NCI-H2081 (cell line): ENCODE results near the gene APH1B.

ENCODE experiments used
- DNase-seq, 2 experiments: peaks; one replicate each; lab custom pipeline; 2025; lab: John Stamatoyannopoulos, UW

Gene APH1B

DNA sequence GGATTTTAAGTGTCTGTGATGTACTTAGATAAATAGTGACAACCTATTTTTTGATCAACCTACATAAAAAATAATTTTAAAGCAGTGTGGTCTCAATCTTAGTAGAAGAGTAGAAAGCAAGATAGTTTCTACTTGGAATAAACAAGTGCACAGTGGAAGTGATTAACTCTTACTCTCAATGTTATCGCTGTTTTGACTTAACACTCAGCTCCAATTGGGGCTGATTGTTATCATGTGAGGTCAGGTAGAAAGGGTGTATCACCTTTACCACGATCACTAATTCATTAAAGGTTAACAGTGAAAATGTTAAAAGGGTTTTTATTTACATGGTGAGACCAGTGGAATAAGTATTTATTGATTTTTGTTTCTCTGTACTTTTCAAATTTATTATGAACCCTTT, 22.4 kb upstream of the APH1B start:
- DNase-seq: no peak

DNA sequence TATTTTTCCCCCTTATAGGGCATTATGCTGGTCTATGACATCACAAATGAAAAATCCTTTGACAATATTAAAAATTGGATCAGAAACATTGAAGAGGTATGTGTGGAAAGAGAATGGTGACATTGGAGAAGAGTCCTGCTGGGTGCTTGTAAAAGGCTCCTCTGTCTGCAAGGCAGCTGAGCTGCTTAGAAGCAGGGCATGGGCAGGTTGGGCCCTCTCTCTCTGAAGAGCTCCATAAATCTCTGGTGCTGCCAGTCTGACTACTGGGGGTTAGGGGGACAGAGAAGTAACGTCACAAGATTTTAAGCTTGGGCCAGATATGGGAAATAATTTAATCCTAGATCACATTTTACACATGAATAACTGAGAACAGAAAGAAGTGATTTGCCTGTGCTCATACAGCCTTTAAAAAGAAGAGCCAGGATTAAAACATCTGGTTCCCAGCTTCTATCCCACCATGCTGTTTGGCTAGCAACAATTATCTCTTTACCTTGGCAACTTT, 21.9 kb upstream of the APH1B start:
- DNase-seq: no peak

DNA sequence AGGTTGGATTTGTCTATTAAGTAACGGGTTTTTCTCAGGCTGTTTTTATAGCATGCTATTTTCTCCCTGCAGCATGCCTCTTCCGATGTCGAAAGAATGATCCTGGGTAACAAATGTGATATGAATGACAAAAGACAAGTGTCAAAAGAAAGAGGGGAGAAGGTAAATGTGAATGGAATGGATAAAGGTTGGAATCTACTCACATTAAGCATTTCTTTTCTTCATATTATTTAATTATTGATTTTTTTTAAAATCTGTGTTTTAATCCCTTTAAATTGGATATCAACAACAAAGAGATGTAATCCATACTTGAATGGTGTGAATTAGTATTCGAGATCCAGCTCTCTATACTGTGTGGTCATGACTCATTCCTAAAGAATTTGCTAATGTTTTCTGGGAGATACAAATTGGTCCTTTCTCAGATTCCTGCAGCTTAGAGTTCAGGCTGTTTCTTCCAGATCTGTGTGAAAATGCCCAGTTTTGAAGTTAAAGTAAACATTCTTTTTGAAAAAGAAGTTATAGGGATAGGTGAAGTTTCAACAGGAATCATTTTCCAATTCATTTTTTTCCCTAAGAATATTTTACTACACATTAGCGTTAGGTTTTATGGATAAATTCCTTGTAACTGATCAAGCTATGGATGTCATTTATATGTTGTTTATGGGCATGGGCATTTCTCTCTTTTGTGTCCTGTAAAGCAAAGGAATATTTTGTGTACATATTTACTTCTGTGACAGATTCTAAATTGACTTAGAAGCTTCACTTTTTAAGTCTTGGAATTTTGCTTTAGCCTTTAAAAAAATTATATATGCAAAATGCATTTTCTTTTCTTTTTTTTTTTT, 20.8 kb upstream of the APH1B start:
- no peak for DNase-seq

DNA sequence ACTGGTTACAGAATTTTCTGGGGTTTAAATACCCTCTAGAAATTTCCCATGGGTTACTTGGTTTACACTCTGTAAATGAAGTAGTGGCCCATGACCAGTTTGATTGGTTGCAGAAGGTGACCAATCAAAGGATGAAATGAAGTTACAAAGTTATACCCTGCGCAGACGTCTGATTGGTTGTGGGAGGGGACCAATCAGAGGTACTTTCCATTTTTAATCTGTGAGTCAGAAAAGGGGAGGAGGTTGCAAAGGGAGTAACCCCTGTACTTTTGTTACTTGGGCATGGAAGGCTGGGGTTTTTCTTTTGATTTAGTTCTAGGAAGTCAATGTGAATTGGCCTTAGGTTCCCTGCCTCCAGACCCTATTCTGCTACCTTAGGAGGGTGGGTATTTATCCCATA, 18.7 kb upstream of the APH1B start:
- no peak for DNase-seq

DNA sequence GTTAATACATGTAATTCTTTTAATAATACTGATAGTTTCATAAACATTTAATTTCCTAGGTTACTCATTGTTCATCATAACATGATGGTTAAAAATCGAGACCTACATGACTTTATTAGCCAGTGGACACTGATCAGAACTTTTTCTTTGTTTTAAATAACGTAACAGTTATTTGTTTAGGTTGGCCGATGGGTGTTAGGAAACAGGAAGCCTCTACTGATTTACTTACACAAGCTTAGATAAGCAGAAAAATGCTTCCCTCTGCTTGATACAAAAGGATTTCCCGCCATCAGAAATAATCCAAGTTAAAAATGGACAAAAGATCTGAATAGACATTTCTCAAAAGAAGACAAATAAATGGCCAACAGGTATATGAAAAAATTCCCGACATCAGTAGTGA, 16.6 kb upstream of the APH1B start:
- DNase-seq: no peak

DNA sequence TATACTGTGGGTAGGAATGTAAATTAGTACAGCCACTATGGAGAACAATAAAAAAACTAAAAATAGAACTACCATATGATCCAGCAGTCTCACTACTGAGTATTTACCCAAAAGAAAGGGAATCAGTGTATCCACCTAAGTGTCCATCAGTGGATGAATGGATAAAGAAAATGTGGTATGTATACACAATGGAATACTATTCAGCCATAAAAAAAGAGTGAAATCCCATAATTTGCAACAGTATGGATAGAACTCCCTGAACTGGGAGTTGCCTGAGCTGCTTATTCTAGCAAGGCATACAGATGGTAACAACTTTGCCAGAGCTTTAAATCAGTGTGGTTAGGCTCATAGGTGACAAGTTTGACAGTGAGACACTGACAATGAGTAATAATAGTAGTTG, 16.1 kb upstream of the APH1B start:
- no peak for DNase-seq

DNA sequence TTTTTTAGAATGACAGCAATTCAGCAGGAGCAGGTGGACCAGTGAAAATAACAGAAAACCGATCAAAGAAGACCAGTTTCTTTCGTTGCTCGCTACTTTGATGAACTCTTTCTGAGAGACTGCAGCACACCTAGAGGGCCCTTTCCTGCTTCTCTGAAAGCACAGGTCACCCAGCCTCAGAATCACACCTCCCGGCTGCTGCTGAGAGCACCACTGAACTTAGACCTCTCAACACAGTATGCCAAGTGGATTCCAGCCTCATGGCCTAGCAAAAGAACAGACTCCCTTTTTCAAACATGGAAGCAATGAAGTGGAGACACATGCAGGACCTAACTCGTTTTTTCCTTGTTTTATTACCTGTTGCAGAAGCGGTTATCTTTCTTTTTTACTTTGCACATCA, 13.9 kb upstream of the APH1B start:
- no peak for DNase-seq

DNA sequence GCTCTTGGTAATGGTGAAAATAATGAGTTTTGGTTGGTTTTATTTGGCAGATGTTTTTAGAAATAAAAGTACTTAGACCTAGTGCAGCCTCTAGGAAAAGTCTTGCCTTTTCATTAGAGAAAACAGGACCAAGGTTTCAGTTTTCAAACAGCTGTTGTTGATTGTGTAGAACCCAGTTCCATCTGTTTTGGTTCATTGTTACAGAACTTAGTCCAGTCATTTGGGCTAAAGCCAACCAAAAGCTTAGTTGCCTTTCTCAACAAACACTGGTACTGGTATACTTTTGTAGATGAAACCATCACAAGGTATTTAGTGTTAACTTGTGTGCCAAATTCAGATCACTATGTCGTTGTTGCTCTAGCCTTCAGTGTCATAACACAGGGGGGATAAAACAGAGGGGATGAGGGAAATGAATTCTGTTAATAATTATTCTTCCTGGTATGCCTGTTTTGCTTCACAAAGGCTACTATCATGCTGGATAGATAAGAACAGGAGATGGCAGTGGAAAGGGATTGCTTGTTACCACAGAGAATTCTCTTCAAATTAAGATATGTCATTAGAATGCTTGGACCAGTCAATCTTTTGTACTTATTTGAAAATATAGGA, 12.6 kb upstream of the APH1B start:
- no peak for DNase-seq

- no peak for DNase-seq
These were observed 3.0 kb upstream of the APH1B start for GRCh38 chr15:63274427-63274826.

- no peak for DNase-seq
These were observed 915 bp upstream of the APH1B start for GRCh38 chr15:63276342-63277037.

- DNase-seq: peak in 1 of 2 experiments; percentile 38
These were observed 570 bp downstream of the APH1B start for GRCh38 chr15:63277893-63278456.

DNA sequence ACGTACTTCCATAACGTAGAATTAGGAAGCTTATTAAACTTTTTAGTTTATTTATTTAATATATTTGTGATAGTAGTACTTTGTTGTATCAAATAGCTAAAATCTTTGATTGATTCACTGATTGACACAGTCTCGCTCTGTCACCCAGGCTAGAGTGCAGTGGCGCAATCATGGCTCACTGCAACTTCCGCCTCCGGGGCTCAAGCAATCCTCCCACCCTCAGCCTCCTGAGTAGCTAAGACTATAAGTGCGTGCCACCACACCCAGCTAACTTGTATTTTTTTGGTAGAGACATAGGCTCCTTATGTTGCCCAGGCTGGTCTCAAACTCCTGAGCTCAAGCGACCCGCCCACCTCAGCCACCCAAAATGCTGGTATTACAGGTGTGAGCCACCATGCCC, 5.7 kb downstream of the APH1B start:
- DNase-seq: no peak

DNA sequence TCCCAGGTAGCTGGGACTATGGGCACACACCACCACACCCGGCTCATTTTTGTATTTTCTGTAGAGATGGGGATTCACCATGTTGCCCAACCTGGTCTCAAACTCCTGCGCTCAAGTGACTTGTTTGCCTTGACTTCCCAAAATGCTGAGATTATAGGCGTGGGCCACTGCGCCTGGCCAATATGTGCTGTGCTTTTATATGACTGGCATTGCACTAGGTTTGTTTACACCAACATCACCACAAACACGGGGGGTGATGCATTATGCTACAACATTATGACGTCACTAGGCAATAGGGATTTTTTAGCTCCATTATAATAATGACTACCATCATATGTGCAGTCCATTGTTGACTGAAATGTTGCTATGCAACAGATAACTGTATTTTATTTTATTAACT, 6.9 kb downstream of the APH1B start:
- DNase-seq: no peak

- DNase-seq: no peak
These were observed 9.7 kb downstream of the APH1B start for GRCh38 chr15:63287109-63287508.

- no peak for DNase-seq
These were observed 10.9 kb downstream of the APH1B start for GRCh38 chr15:63288342-63288741.

GRCh38 chr15:63288778-63289378, 11.5 kb downstream of the APH1B start:
- DNase-seq: peak; percentile 50 to 64

- no peak for DNase-seq
These were observed 14.1 kb downstream of the APH1B start for GRCh38 chr15:63291507-63291906.

DNA sequence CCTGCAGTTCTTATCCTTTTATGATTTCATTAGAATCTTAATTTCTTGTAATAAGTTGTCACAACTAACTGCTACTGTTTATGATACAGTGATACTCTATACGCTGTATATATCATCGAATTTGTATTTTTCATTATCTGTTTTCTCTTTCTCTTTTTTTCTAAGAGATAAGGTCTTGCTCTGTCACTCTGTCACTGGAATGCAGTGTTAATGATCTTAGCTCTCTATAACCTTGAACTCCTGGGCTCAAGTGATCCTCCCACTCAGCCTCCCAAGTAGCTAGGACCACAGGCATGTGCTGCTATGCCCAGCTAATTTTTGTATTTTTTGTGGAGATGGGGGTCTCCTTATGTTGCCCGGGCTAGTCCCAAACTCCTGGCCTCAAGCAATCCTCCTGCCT, 14.8 kb downstream of the APH1B start:
- no peak for DNase-seq

DNA sequence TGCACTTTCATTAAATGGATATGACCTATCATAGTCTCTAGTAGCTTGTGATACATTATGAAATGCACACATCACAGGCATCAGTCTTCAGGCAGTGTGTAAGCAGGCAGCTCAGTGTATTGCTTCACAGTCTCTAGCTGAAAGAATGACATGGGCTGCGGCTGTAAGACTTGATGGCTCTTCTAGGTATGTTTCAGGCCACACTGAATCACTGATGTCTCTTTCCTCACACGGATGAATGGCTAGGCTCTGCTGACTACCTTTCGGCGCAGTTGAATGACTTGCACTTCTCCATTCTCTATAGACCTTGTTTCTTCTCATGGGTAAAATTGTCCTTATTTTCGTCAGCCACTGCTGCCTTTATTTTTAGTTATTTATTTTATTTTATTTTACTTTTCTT, 15.4 kb downstream of the APH1B start:
- no peak for DNase-seq

DNA sequence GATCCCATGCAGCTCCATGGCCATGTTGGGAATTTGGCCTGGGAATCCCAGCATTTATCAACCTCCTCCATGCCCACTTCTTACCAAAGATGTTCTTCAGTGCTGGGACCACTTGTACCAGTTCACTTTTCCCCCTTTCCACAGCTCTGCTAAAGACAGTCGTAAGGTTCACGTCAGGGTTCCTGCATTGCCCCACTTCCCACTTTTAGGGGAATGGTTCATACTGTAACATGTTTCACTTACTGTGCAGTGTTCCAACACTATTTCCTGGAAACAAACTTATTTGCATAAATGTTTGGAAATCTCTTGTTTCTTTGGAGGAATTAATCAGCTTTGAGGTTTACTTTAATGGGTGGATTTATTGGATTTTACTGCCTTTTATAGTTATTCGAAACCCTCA, 17.0 kb downstream of the APH1B start:
- no peak for DNase-seq

DNA sequence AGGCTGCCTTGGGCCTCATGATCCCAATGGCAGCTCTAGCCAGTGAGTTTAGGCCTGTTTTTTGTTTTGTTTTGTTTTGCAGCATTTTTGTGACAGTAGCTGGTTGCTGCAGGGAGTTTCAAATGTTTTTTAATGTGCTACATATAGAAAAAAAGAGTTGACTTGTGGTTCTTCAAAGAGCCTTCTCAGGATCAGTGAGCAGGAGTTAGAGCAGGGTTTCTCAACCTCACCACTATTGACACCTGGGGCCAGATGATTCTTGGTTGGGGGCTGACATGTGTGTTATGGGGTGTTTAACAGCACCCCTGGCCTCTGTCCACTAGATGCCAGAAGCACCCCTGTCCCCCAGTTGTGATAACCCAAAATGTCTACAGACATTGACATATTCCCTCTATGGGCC, 17.9 kb downstream of the APH1B start:
- DNase-seq: no peak

DNA sequence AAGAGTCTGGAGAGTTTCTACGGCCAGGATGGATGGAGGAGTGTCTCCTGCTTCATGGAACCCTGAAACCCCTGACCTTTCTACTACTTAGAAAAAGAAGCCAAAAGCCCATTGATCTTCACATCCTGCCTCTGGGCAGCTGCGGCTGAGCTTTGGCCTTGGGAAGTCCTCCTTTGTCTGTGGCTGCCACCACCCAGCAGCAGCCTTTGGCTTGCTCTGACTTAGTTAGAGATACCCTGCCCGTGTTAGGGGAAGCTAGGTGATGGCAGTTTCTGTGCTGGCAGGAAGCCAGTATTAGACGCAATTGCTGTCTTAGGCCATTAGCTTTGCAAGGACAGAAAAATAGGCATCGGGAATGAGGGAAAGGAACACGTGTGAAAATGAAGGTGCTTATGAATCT, 18.8 kb downstream of the APH1B start:
- DNase-seq: peak in 1 of 2 experiments; percentile 13
